ENCODE results near the gene SREBF2. TPM values are rescaled to one million over a fixed set of nuclear protein-coding genes. Genes with fewer than 3 reads are reported as not detected.

Gene SREBF2
- total RNA-seq, 2 experiments from 2014 or later = 167 to 312 TPM

- Histone ChIP-seq H4K20me1 (ENCODE audit: insufficient read depth, low read length) (0 out of 2 replicates have a peak, but pooled peaks cover 6% of the 10 kb centered on the region), H3K4me3 (ENCODE audit: low read depth, low read length, poor library complexity, severe bottlenecking) (no peak overlapping the region), H3K9me3 (ENCODE audit: low read length) (no peaks in the 10 kb centered on the region), H3K4me2 (ENCODE audit: low read length) (peak overlapping the region; percentile 30; the same call in 1 of the 2 replicates), H3K9me2 (ENCODE audit: insufficient read depth, low read length) (no peaks in the 10 kb centered on the region), H3K4me1 (ENCODE audit: insufficient read depth, low read length, poor library complexity, severe bottlenecking) (peaks cover 44% of the 10 kb centered on the region), H2AFZ (ENCODE audit: low read length) (no peak overlapping the region), H3K36me3 (ENCODE audit: insufficient read depth, low read length) (no peaks in the 10 kb centered on the region), H3K79me2 (ENCODE audit: insufficient read depth, low read depth, low read length) (no peaks in the 10 kb centered on the region), H3K27ac (ENCODE audit: low read depth, low read length, poor library complexity, severe bottlenecking) (no peak overlapping the region)
- TF ChIP-seq EZH2phosphoT487 (IDR thresholded peaks at IDR 0.05; ENCODE audit: borderline replicate concordance, low read depth, low read length) (no peak), CTCF (conservative IDR thresholded peaks at IDR 0.05; ENCODE audit: low read length) (no peak)
- ChIA-PET CTCF (ENCODE audit: unreplicated experiment) (no interaction called here), POLR2A (interaction anchor here (0.5 kb wide), 1 partner anchor 9 kb away, joined by 4 read pairs; no protein-coding TSS in a partner anchor)
- BruUV-seq (replicated peaks) = no TSS peak
- no peak for DNase-seq (ENCODE audit: low spot score)
- intact Hi-C loops (cut with micrococcal nuclease; ENCODE audit: unreplicated experiment) = loop anchor here (5.0 to 10.0 kb wide), 2 partner anchors 170 to 217 kb away; partner anchors contain the start of gene MEI1
These were observed 81.7 kb downstream of the SREBF2 start for GRCh38 chr22:41914611-41915034.

GRCh38 chr22:41915035-41915785, 82.3 kb downstream of the SREBF2 start, which contains the start of gene SHISA8:
SHISA8 (minus strand) TSS chr22:41915074; CDS start chr22:41914667, 407 bp downstream.
- BruUV-seq (replicated peaks) = no TSS peak
- Histone ChIP-seq H4K20me1 (ENCODE audit: insufficient read depth, low read length) (0 out of 2 replicates have a peak, but pooled peaks cover 6% of the 10 kb centered on the region), H3K4me3 (ENCODE audit: low read depth, low read length, poor library complexity, severe bottlenecking) (no peak within 1 kb of the TSS), H3K4me1 (ENCODE audit: insufficient read depth, low read length, poor library complexity, severe bottlenecking) (peaks cover 49% of the 10 kb centered on the region), H3K9me2 (ENCODE audit: insufficient read depth, low read length) (no peaks in the 10 kb centered on the region), H3K9me3 (ENCODE audit: low read length) (no peaks in the 10 kb centered on the region), H3K4me2 (ENCODE audit: low read length) (peak within 1 kb of the TSS; percentile 30; the same call in 1 of the 2 replicates), H3K36me3 (ENCODE audit: insufficient read depth, low read length) (no peaks in the 10 kb centered on the region), H2AFZ (ENCODE audit: low read length) (no peak within 1 kb of the TSS), H3K79me2 (ENCODE audit: insufficient read depth, low read depth, low read length) (no peaks in the 10 kb centered on the region), H3K27ac (ENCODE audit: low read depth, low read length, poor library complexity, severe bottlenecking) (no peak within 1 kb of the TSS)
- ChIA-PET CTCF (ENCODE audit: unreplicated experiment) (no interaction called here), POLR2A (interaction anchor here (0.5 kb wide), 1 partner anchor 9 kb away, joined by 4 read pairs; no protein-coding TSS in a partner anchor)
- no peak for DNase-seq (ENCODE audit: low spot score)
- intact Hi-C loops (cut with micrococcal nuclease; ENCODE audit: unreplicated experiment) = loop anchor here (10.0 kb wide), 1 partner anchor 170 kb away; no protein-coding TSS in a partner anchor
- TF ChIP-seq EZH2phosphoT487 (IDR thresholded peaks at IDR 0.05; ENCODE audit: borderline replicate concordance, low read depth, low read length) (no peak), CTCF (conservative IDR thresholded peaks at IDR 0.05; ENCODE audit: low read length) (no peak)
